MCF 10A (cell line): ENCODE data around the gene PKP4. TPM values are rescaled to one million over a fixed set of nuclear protein-coding genes. Genes with fewer than 3 reads are reported as not detected.
"Not testable (repeated sequence)": the region's sequence is repeated elsewhere in the genome, so short reads cannot be mapped to it uniquely, and the experiment has no call there.

Source experiments
- BruUV-seq: library from RNA; stranded (reverse); fragments of 400-500 nt; replicated peaks from 2 replicates; lab custom pipeline; 2021; lab: Mats Ljungman, UMichigan
- CTCF ChIA-PET: fragments of 300-600 bp; sonication (Branson Sonifier 250); formaldehyde crosslinking; extraction: SDS; loops from one replicate; lab custom pipeline; 2021; ENCODE audit warnings: antibody characterized with exemption, inconsistent platforms; lab: Yijun Ruan, JAX
- POLR2A ChIA-PET: fragments of 300-600, 350-650 bp; sonication (Branson Sonifier 250); formaldehyde crosslinking; extraction: SDS; loops from one replicate; lab custom pipeline; 2020; ENCODE audit warnings: antibody characterized with exemption, inconsistent platforms; lab: Yijun Ruan, JAX
- DNase-seq: peaks from one replicate; pipeline ENCODE4 v3.0.0-alpha.2; 2018; ENCODE audit not compliant: unreplicated experiment
- H3K27ac Mint-ChIP-seq: one replicate; pipeline ENCODE4 v1.8.0; 2022; ENCODE audit warnings: mild to moderate bottlenecking, low read depth, mixed read lengths; ENCODE audit not compliant: unreplicated experiment
- H3K27me3 Mint-ChIP-seq: one replicate; pipeline ENCODE4 v1.8.0; 2022; ENCODE audit warnings: mixed read lengths; ENCODE audit not compliant: insufficient read depth, unreplicated experiment
- H3K36me3 Mint-ChIP-seq: one replicate; pipeline ENCODE4 v1.8.0; 2022; ENCODE audit warnings: mild to moderate bottlenecking, moderate library complexity, mixed read lengths; ENCODE audit not compliant: insufficient read depth, unreplicated experiment
- H3K4me1 Mint-ChIP-seq: one replicate; pipeline ENCODE4 v1.8.0; 2022; ENCODE audit warnings: mixed read lengths; ENCODE audit not compliant: insufficient read depth, unreplicated experiment
- H3K4me3 Mint-ChIP-seq: one replicate; pipeline ENCODE4 v1.8.0; 2022; ENCODE audit warnings: mild to moderate bottlenecking, moderate library complexity, mixed read lengths; ENCODE audit not compliant: unreplicated experiment
- H3K9me3 Mint-ChIP-seq: one replicate; pipeline ENCODE4 v1.8.0; 2022; ENCODE audit warnings: mixed read lengths; ENCODE audit not compliant: unreplicated experiment
- CTCF ChIP-seq: fragments of 200-600 bp; IDR thresholded peaks from one replicate; pipeline ENCODE4 v1.8.0; 2022; ENCODE audit warnings: antibody characterized with exemption, mild to moderate bottlenecking; ENCODE audit not compliant: unreplicated experiment
- intact Hi-C: fragments of 100-400 bp; cut with micrococcal nuclease; formaldehyde crosslinking; loops from 2 replicates; pipeline ENCODE4 v1.14.1; 2022
- total RNA-seq: library from RNA; stranded (reverse); gene quantifications from 2 replicates; pipeline ENCODE4 v1.2.3, GENCODE V29; 2022

Gene PKP4
- total RNA-seq, 1 experiment from 2014 or later: 63.7 TPM

GRCh38 chr2:158467248-158467647 is 10.5 kb downstream of the PKP4 start:
- POLR2A ChIA-PET: interaction anchor here (0.6 to 2.8 kb wide), 3 partner anchors 9 to 195 kb away, joined by 3 to 12 read pairs (median 3); no protein-coding TSS in a partner anchor
- BruUV-seq: no TSS peak
- no peak overlapping the region for H3K27ac Mint-ChIP-seq
- intact Hi-C loops: no loop called here
- peaks cover 11% of the 10 kb centered on the region for H3K4me1 Mint-ChIP-seq
- H3K9me3 Mint-ChIP-seq: no peaks in the 10 kb centered on the region
- H3K36me3 Mint-ChIP-seq: peaks cover 13% of the 10 kb centered on the region
- no peaks in the 10 kb centered on the region for H3K27me3 Mint-ChIP-seq
- CTCF ChIA-PET: interaction anchor here (0.6 to 1.2 kb wide), 5 partner anchors 22 to 1011 kb away, joined by 3 to 5 read pairs (median 3); no protein-coding TSS in a partner anchor
- no peak for DNase-seq
- H3K4me3 Mint-ChIP-seq: no peak overlapping the region
- TF ChIP-seq CTCF: no peak

- H3K27me3 Mint-ChIP-seq, POLR2A ChIA-PET, H3K4me3 Mint-ChIP-seq, DNase-seq, intact Hi-C loops, BruUV-seq, H3K4me1 Mint-ChIP-seq, H3K9me3 Mint-ChIP-seq, H3K27ac Mint-ChIP-seq: not testable (repeated sequence)
- H3K36me3 Mint-ChIP-seq: peaks cover 13% of the 10 kb centered on the region
- CTCF ChIA-PET: interaction anchor here (0.5 to 1.9 kb wide), 4 partner anchors 11 to 155 kb away, joined by 3 to 4 read pairs (median 4); no protein-coding TSS in a partner anchor
Measured at GRCh38 chr2:158472829-158473228, 16.1 kb downstream of the PKP4 start.

- POLR2A ChIA-PET: interaction anchor here (0.6 to 1.0 kb wide), 2 partner anchors 9 to 317 kb away, joined by 3 to 4 read pairs; no protein-coding TSS in a partner anchor
- CTCF ChIA-PET: interaction anchor here (0.5 to 1.9 kb wide), 8 partner anchors 12 to 884 kb away, joined by 3 to 7 read pairs (median 4); no protein-coding TSS in a partner anchor
- H3K27ac Mint-ChIP-seq: not testable (repeated sequence)
Measured at GRCh38 chr2:158473300-158473699, 16.5 kb downstream of the PKP4 start.

GRCh38 chr2:158473719-158474392 is 17.1 kb downstream of the PKP4 start:
- POLR2A ChIA-PET: interaction anchor here (0.6 to 1.0 kb wide), 3 partner anchors 9 to 317 kb away, joined by 3 to 4 read pairs (median 3); no protein-coding TSS in a partner anchor
- Mint-ChIP-seq H3K4me1 (no peaks in the 10 kb centered on the region), H3K27ac (no peak overlapping the region), H3K9me3 (no peaks in the 10 kb centered on the region), H3K4me3 (no peak overlapping the region), H3K36me3 (peaks cover 12% of the 10 kb centered on the region), H3K27me3 (no peaks in the 10 kb centered on the region)
- no peak for TF ChIP-seq CTCF
- BruUV-seq: no TSS peak
- CTCF ChIA-PET: interaction anchor here (0.5 to 1.9 kb wide), 13 partner anchors 9 to 993 kb away, joined by 3 to 7 read pairs (median 3); no protein-coding TSS in a partner anchor
- no peak for DNase-seq
- intact Hi-C loops: no loop called here

More at GRCh38 chr2:158473300-158473699, 16.5 kb downstream of the PKP4 start:
- H3K4me3 Mint-ChIP-seq, H3K27me3 Mint-ChIP-seq, intact Hi-C loops, DNase-seq, BruUV-seq, H3K4me1 Mint-ChIP-seq, H3K9me3 Mint-ChIP-seq: not testable (repeated sequence)
- peaks cover 13% of the 10 kb centered on the region for H3K36me3 Mint-ChIP-seq

GRCh38 chr2:158474526-158475011 is 17.8 kb downstream of the PKP4 start:
- POLR2A ChIA-PET: interaction anchor here (0.7 to 2.3 kb wide), 2 partner anchors 9 to 11 kb away, joined by 3 to 10 read pairs; no protein-coding TSS in a partner anchor
- H3K27ac Mint-ChIP-seq, BruUV-seq, H3K36me3 Mint-ChIP-seq, H3K4me1 Mint-ChIP-seq, H3K9me3 Mint-ChIP-seq, H3K27me3 Mint-ChIP-seq, H3K4me3 Mint-ChIP-seq, DNase-seq, intact Hi-C loops: not testable (repeated sequence)
- CTCF ChIA-PET: interaction anchor here (0.5 to 1.9 kb wide), 8 partner anchors 9 to 994 kb away, joined by 3 to 7 read pairs (median 3); no protein-coding TSS in a partner anchor
